Measurements from ENCODE around the gene WDR35. TPM values are rescaled to one million over a fixed set of nuclear protein-coding genes. Genes with fewer than 3 reads are reported as not detected.
A peak's percentile ranks its signal among the peaks of the same experiment; 100 is the strongest.

The WDR35 gene
- total RNA-seq, 1 donor from 2014 or later = 13.5 TPM

- Mint-ChIP-seq H3K4me3 (no peak overlapping the region), H3K27me3 (ENCODE audit: low read depth) (no peaks in the 10 kb centered on the region), H3K4me1 (peaks cover 5% of the 10 kb centered on the region), H3K27ac (no peak overlapping the region), H3K9me3 (no peaks in the 10 kb centered on the region), H3K36me3 (peaks cover 14% of the 10 kb centered on the region)
- DNase-seq (ENCODE audit: low spot score in 2 of 2, unreplicated experiment in 2 of 2) = no peak
- no peak for TF ChIP-seq CTCF (IDR thresholded peaks at IDR 0.05; ENCODE audit: unreplicated experiment)
These were observed 10.0 kb downstream of the WDR35 start for GRCh38 chr2:19979932-19980331.

DNA sequence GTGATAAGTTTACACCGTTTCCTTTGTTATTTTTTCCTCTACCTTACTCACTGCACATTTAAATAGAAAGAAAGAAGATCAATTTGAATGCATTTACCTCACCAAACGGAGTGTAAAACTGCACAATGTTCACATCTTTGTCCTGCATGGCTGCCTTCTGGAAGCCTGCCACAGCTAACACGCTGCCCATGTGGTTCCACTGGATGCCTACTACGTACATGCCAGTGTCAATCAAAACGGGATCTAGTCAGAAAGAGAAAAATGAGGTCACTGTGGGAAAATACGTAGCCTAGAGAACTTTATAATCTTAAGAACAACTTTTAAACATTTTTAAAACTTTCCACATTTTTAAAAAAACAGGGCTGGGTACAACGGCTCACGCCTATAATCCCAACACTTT lies 16.4 kb downstream of the WDR35 start:
- Mint-ChIP-seq H3K27ac (no peak overlapping the region), H3K27me3 (ENCODE audit: low read depth) (no peaks in the 10 kb centered on the region), H3K9me3 (no peaks in the 10 kb centered on the region), H3K4me1 (no peaks in the 10 kb centered on the region), H3K36me3 (peaks cover 8% of the 10 kb centered on the region), H3K4me3 (no peak overlapping the region)
- DNase-seq (ENCODE audit: low spot score in 2 of 2, unreplicated experiment in 2 of 2) = no peak
- TF ChIP-seq CTCF (IDR thresholded peaks at IDR 0.05; ENCODE audit: unreplicated experiment) = no peak

DNA sequence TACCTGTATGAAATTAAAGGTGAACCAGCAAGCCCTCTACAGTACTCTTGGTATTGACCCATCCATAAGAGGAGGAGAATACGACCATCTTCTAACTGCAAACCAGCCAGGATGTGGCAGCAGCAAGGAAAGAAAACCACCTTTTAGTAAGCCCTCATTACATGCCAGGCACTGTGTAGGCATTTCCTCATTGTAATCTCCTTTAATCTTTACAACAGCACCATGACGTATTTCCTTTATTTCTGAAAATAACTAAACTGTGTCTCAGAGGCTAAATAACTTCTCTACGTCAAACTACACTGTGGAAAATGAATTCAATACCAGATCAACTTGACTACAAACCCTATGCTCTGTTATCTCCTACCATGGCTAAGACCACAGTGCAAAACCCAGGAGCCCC lies 18.2 kb downstream of the WDR35 start:
- Mint-ChIP-seq H3K27ac (no peak overlapping the region), H3K36me3 (peaks cover 8% of the 10 kb centered on the region), H3K9me3 (no peaks in the 10 kb centered on the region), H3K27me3 (ENCODE audit: low read depth) (no peaks in the 10 kb centered on the region), H3K4me3 (no peak overlapping the region), H3K4me1 (no peaks in the 10 kb centered on the region)
- no peak for TF ChIP-seq CTCF (IDR thresholded peaks at IDR 0.05; ENCODE audit: unreplicated experiment)
- DNase-seq (ENCODE audit: low spot score in 2 of 2, unreplicated experiment in 2 of 2) = no peak

DNA sequence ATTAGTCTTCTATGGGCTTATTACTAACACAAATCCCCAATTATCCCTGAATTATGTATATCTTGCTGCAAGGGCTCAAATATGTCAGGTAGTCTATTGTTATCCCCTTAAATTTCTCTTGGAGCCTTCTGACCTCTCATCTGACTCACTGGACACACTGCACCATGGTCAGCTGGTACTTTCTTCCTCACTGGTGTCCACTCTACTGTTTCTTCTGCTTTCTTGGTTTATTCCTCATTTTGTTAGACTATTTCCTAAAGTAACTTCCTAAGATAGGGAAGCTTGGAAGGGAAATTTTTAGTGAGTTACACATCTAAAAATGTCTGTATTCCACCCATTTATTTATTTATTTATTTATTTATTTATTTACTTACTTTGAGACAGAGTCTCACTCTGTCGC lies 26.5 kb downstream of the WDR35 start:
- Mint-ChIP-seq H3K4me1 (no peaks in the 10 kb centered on the region), H3K9me3 (peaks cover 4% of the 10 kb centered on the region), H3K27me3 (ENCODE audit: low read depth) (no peaks in the 10 kb centered on the region), H3K4me3 (no peak overlapping the region), H3K36me3 (peaks cover 20% of the 10 kb centered on the region), H3K27ac (no peak overlapping the region)
- no peak for DNase-seq (ENCODE audit: low spot score in 2 of 2, unreplicated experiment in 2 of 2)
- no peak for TF ChIP-seq CTCF (IDR thresholded peaks at IDR 0.05; ENCODE audit: unreplicated experiment)

DNA sequence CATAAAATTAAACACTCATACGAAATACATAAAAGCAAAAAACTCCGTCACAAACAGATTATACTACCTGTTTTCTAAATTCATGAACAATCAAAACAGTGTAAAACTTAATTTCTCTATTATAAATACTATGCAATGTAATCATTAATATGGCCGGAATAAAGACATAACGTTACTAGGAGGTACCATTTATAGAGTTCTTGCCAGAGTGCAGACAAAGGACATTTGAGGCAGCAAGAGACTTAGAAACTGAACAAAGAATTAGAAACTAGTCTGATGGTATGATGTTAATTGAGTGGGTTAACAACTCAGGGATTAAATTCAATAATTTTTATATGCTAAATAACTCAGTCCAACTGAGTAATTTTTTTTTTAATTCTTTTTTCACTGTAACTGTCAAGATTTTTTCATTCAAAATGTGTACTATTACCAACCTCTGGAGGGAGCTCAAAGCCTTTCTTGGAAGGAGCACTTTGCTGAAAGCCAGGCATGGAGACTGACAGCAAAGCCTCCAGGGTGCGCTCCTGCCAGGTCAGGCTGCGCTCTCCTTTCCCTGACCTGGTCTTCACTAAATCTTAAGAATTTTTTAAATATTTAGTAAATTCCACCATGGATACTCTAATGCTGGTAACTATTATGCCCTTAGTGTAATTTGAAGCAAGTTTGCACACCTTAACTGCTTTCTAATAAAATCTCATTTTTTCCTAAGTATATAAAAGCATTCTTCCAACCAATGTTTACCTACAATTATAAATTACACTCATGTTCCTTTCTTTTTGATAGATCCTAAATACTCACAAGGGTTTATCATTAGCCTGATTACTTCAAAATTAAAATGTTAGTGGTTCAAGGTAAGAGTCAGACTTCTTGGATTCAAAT lies 34.1 kb downstream of the WDR35 start:
- Mint-ChIP-seq H3K36me3 (peaks cover 4% of the 10 kb centered on the region), H3K9me3 (no peaks in the 10 kb centered on the region), H3K4me3 (no peak overlapping the region), H3K4me1 (no peaks in the 10 kb centered on the region), H3K27ac (no peak overlapping the region), H3K27me3 (ENCODE audit: low read depth) (no peaks in the 10 kb centered on the region)
- peak; percentile 73 for TF ChIP-seq CTCF (IDR thresholded peaks at IDR 0.05; ENCODE audit: unreplicated experiment)
- DNase-seq (ENCODE audit: low spot score in 2 of 2, unreplicated experiment in 2 of 2) = peak; percentile 27 to 46
